NK-92 treated with Interleukin-12 subunit alpha and Interleukin-12 subunit beta, amount 100 ng/mL, for 24 hours (cell line): ENCODE results near the gene CNDP1.
"Not testable (repeated sequence)": the region's sequence is repeated elsewhere in the genome, so short reads cannot be mapped to it uniquely, and the experiment has no call there.

Experiments
- DNase-seq: peaks from one replicate; lab custom pipeline; 2025; lab: John Stamatoyannopoulos, UW

CNDP1 gene, protein sequence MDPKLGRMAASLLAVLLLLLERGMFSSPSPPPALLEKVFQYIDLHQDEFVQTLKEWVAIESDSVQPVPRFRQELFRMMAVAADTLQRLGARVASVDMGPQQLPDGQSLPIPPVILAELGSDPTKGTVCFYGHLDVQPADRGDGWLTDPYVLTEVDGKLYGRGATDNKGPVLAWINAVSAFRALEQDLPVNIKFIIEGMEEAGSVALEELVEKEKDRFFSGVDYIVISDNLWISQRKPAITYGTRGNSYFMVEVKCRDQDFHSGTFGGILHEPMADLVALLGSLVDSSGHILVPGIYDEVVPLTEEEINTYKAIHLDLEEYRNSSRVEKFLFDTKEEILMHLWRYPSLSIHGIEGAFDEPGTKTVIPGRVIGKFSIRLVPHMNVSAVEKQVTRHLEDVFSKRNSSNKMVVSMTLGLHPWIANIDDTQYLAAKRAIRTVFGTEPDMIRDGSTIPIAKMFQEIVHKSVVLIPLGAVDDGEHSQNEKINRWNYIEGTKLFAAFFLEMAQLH

GRCh38 chr18:74534150-74534969 is at the start of gene CNDP1:
Gene CNDP1 (plus strand): TSS chr18:74534500. CDS start chr18:74534668, 168 bp downstream.
- DNase-seq = no peak

DNA sequence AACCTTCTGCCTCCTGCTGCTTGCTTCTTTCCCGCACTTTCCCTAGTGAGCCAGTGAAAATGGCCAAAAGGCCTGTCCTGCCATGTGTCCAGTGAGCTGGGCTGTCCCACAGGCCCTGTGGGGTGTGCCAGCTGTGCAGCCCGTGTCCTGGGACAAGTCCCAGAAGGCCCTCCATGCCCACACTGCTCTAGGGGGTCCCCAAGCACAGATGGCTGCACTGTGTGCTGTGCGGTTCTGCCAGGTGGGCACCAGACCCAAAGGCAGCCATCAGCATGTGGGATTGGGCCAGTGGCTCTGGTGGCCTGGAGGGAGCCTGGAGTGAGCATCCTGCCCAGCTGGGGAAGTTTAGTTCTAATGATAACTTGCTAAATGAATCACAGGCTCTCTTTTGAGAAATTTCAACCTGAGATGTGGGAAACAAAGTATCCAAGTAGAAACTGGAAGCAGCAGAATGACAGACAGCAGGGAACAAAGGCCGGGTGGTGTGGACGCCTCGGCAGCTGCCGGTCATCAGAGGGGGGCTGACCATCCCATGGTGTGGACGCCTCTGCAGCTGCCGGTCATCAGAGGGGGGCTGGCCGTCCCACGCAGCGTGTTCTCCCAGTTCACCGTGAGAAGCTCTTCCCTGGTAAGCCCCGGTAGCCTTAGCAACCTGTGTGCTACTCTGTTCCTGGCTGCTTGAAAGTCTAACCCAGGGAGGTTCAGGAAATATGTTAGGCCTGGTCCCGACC is 48.0 kb upstream of the CNDP1 start:
- DNase-seq = no peak

GRCh38 chr18:74488354-74488753 is 45.9 kb upstream of the CNDP1 start:
- no peak for DNase-seq

GRCh38 chr18:74488864-74489263 is 45.4 kb upstream of the CNDP1 start:
- no peak for DNase-seq

- DNase-seq = no peak
Observed at GRCh38 chr18:74489676-74490075, 44.6 kb upstream of the CNDP1 start.

GRCh38 chr18:74492259-74492658 is 42.0 kb upstream of the CNDP1 start:
- no peak for DNase-seq

GRCh38 chr18:74493689-74494088 is 40.6 kb upstream of the CNDP1 start:
- no peak for DNase-seq

DNA sequence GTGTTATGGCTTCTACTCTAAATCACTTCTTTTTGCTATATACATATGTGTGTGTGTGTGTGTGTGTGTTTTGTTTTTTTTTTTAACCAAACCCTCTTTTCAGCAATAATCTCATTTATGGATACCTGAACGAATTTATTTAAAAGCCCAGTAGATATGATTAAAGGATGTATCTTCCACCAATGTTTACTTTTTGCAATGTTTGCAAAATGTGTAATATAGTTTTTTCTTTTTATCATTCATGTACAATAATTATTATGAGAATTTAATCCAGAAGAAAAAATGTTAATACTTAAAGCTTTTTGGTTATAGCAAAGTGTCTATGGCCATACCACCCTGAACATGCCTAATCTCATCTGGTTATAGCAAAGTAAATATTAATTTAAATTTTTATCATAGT is 39.8 kb upstream of the CNDP1 start:
- no peak for DNase-seq

- peak; percentile 98 for DNase-seq
Observed at GRCh38 chr18:74495581-74496507, 38.5 kb upstream of the CNDP1 start, which contains the start of gene CNDP2. Gene CNDP2 (plus strand): TSS chr18:74496363. CDS start chr18:74499974, 3,611 bp downstream.

GRCh38 chr18:74496508-74497323 is 37.6 kb upstream of the CNDP1 start:
- peak; percentile 40 for DNase-seq

DNA sequence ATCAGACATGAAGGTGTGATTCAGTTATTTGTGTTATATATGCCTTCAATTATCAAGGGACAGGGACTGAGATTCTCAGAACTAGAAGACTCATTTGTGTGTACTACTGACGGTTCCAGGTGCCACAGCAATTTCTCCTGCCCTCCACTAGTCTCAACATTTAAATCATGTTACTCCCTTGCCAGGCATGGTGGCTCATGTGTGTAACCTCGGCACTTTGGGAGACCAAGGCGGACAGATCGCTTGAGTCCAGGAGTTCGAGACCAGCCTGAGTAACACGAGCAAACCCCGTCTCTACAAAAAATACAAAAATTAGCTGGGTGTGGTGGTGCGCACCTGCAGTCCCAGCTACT is 37.0 kb upstream of the CNDP1 start:
- no peak for DNase-seq

- DNase-seq = no peak
Observed at GRCh38 chr18:74497778-74498177, 36.5 kb upstream of the CNDP1 start.

GRCh38 chr18:74498712-74499627 is 35.3 kb upstream of the CNDP1 start:
- DNase-seq = peak; percentile 71

DNA sequence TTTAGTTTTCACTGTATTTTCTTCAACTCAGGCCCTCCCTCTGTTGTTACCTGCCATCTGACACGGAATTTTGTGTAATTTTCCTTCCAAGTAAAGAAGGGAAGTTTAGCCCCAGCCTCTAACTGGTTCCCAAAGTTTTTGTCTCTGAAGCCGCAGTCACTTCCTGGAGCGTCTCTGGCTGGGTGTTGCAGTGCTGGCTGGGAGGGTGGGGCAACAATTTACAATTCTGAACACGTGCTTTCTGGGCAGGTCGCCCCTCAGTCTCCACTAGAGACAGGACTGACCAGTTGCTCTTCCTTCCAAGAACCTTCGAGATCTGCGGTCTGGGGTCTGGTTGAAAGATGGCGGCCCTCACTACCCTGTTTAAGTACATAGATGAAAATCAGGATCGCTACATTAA is 34.7 kb upstream of the CNDP1 start:
- peak; percentile 62 for DNase-seq

DNA sequence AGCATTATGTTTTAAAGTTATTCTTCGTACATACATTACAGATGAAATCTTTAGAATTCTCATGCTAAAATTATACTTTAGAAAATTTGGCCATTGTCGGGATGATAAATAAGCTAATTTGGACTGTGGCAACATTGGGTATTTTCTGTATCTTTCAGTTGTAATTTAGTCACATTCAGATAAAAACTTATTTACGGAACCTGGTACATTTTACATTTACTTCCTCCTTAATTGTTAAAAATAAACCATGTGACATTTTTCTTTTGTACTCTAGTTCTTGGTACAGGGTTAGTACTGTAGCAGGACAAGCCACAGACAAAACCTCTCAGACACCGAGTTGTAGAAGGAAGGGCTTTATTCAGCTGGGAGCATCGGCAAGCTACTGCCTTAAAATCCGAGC is 33.9 kb upstream of the CNDP1 start:
- no peak for DNase-seq

GRCh38 chr18:74500774-74501173 is 33.5 kb upstream of the CNDP1 start:
- DNase-seq = not testable (repeated sequence)

DNA sequence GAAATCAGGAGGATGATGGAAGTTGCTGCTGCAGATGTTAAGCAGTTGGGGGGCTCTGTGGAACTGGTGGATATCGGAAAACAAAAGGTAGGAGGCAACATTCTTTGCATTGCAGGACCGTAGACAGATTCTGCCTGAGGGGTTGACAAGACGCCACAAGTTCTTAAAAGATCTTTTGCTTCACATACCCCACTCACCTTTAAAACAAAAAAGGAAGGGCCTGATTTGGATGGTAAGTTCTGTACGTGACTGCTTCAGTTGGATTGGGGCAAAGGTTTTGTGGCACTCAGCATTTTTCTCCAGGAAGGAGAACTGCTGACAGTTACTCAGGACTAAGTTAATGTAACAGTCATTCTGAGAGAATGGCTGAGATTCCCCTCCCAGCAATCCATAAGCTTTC is 32.9 kb upstream of the CNDP1 start:
- no peak for DNase-seq

DNA sequence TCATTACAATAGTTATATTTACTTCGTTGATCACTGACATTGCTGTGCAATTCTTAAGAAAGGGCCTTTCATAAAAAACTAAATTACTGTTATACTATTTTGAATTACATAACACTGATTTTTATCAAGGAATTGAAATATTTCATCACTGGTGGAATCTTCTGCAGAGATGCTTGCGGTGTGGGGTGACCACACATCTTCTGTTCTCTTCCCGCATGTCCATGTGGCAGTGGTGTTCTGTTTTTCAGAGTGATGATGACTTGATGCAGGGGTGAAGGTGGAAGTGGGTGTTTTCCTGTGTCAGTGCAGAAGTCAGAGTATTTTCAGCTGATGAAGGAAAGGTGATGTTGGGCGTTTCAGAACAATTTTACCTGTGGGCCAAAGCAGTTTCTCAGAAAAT is 31.2 kb upstream of the CNDP1 start:
- no peak for DNase-seq

DNA sequence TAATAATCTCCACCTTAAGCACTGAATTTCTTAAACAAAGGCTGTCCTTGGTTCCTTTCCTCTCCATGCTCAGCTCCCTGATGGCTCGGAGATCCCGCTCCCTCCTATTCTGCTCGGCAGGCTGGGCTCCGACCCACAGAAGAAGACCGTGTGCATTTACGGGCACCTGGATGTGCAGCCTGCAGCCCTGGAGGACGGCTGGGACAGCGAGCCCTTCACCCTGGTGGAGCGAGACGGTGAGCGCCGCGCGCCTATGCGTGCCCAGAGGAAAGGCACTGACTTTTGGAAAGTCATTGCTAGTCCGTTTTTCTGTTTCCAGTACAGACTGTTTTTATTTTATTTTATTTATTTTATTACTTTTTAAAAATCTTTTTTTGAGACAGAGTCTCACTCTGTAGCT is 28.5 kb upstream of the CNDP1 start:
- DNase-seq = no peak
